NCI-H446 (cell line): ENCODE measurements around the gene RAB11FIP4.

Experiments
- DNase-seq, 2 experiments: peaks; one replicate each; lab custom pipeline; 2025; lab: John Stamatoyannopoulos, UW

Gene RAB11FIP4

GRCh38 chr17:31499771-31500554 is 108.5 kb downstream of the RAB11FIP4 start:
- no peak for DNase-seq

GRCh38 chr17:31506517-31506916 is 115.0 kb downstream of the RAB11FIP4 start:
- DNase-seq = no peak

- no peak for DNase-seq
Observed at GRCh38 chr17:31508288-31509094, 117.0 kb downstream of the RAB11FIP4 start.

GRCh38 chr17:31509095-31509804 is 117.8 kb downstream of the RAB11FIP4 start:
- DNase-seq = no peak

GRCh38 chr17:31509805-31510177 is 118.3 kb downstream of the RAB11FIP4 start:
- DNase-seq = no peak

- peak in 1 of 2 experiments; percentile 46 for DNase-seq
Observed at GRCh38 chr17:31510308-31511194, 119.1 kb downstream of the RAB11FIP4 start.

- no peak for DNase-seq
Observed at GRCh38 chr17:31511195-31511578, 119.7 kb downstream of the RAB11FIP4 start.

- DNase-seq = no peak
Observed at GRCh38 chr17:31511580-31511979, 120.1 kb downstream of the RAB11FIP4 start.

GRCh38 chr17:31512104-31512740 is 120.7 kb downstream of the RAB11FIP4 start:
- no peak for DNase-seq

- no peak for DNase-seq
Observed at GRCh38 chr17:31512796-31513195, 121.3 kb downstream of the RAB11FIP4 start.

- DNase-seq = no peak
Observed at GRCh38 chr17:31513731-31514427, 122.4 kb downstream of the RAB11FIP4 start.

- DNase-seq = peak in 1 of 2 experiments; percentile 62
Observed at GRCh38 chr17:31515267-31515666, 123.8 kb downstream of the RAB11FIP4 start.

- DNase-seq = no peak
Observed at GRCh38 chr17:31517524-31517923, 126.0 kb downstream of the RAB11FIP4 start.

- DNase-seq = no peak
Observed at GRCh38 chr17:31518478-31518877, 127.0 kb downstream of the RAB11FIP4 start.

- DNase-seq = no peak
Observed at GRCh38 chr17:31521632-31522283, 130.3 kb downstream of the RAB11FIP4 start.

- DNase-seq = no peak
Observed at GRCh38 chr17:31522284-31522931, 130.9 kb downstream of the RAB11FIP4 start.

- no peak for DNase-seq
Observed at GRCh38 chr17:31522987-31523495, 131.6 kb downstream of the RAB11FIP4 start.

GRCh38 chr17:31523862-31524730 is 132.6 kb downstream of the RAB11FIP4 start:
- DNase-seq = no peak
